GM10266 (cell line): Measurements from ENCODE around the gene GRID1.
"Not testable (repeated sequence)": the region's sequence is repeated elsewhere in the genome, so short reads cannot be mapped to it uniquely, and the experiment has no call there.

ENCODE experiments used
- DNase-seq: peaks from one replicate; pipeline ENCODE4 v3.0.0; 2012; ENCODE audit errors: extremely low spot score
- CTCF ChIP-seq: IDR thresholded peaks from 2 replicates; pipeline ENCODE4 v1.5.1; 2012; ENCODE audit warnings: mild to moderate bottlenecking, low read depth; ENCODE audit not compliant: control insufficient read depth, insufficient read depth; ENCODE audit errors: missing control alignments

The GRID1 gene

GRCh38 chr10:86113983-86114382, 252.6 kb downstream of the GRID1 start:
- DNase-seq = no peak
- TF ChIP-seq CTCF = no peak

GRCh38 chr10:86113501-86113900, 253.1 kb downstream of the GRID1 start:
- DNase-seq = no peak
- no peak for TF ChIP-seq CTCF

GRCh38 chr10:86113044-86113443, 253.6 kb downstream of the GRID1 start:
- no peak for DNase-seq
- TF ChIP-seq CTCF = no peak

- no peak for DNase-seq
- TF ChIP-seq CTCF = no peak
These were observed 254.6 kb downstream of the GRID1 start for GRCh38 chr10:86111902-86112545.

- peak; percentile 49 for TF ChIP-seq CTCF
- no peak for DNase-seq
These were observed 256.3 kb downstream of the GRID1 start for GRCh38 chr10:86110156-86110786.

GRCh38 chr10:86109421-86109820, 257.2 kb downstream of the GRID1 start:
- TF ChIP-seq CTCF = no peak
- no peak for DNase-seq

- no peak for DNase-seq
- TF ChIP-seq CTCF = no peak
These were observed 257.9 kb downstream of the GRID1 start for GRCh38 chr10:86108696-86109095.

GRCh38 chr10:86107611-86108310, 258.8 kb downstream of the GRID1 start:
- not testable (repeated sequence) for DNase-seq
